HAP-1 (cell line): ENCODE results near the gene SH2D2A.

Experiments used
- DNase-seq, 2 experiments: peaks; one replicate each; pipeline ENCODE4 v3.0.0-alpha.2; 2016 to 2020; ENCODE audit warnings: low spot score in 2 of 2
- H3K27me3 ChIP-seq: fragments of 250-450 bp; sonication (Bioruptor Pico); 2 replicates; pipeline ENCODE4 v1.5.1; 2020; ENCODE audit warnings: low read depth, mild to moderate bottlenecking, moderate library complexity
- H3K36me3 ChIP-seq: fragments of 250-450 bp; sonication (Bioruptor Pico); replicated peaks from 2 replicates; pipeline ENCODE4 v1.5.1; 2020; ENCODE audit warnings: mild to moderate bottlenecking
- H3K4me1 ChIP-seq: fragments of 250-450 bp; sonication (Bioruptor Pico); 2 replicates; pipeline ENCODE4 v1.5.1; 2020; ENCODE audit warnings: mild to moderate bottlenecking
- H3K4me3 ChIP-seq: fragments of 250-450 bp; sonication (Bioruptor Pico); 2 replicates; pipeline ENCODE4 v1.5.1; 2020; ENCODE audit warnings: mild to moderate bottlenecking, moderate library complexity
- H3K9me3 ChIP-seq: fragments of 250-450 bp; sonication (Bioruptor Pico); 2 replicates; pipeline ENCODE4 v1.5.1; 2020; ENCODE audit warnings: mild to moderate bottlenecking, moderate library complexity
- in situ Hi-C: fragments of 300-500 bp; cut with MboI; formaldehyde crosslinking; loops from 3 replicates; pipeline ENCODE4 v1.14.3; 2020; ENCODE audit warnings: low sequenced_read_pairs, inconsistent platforms, mixed read lengths

The SH2D2A gene

DNA sequence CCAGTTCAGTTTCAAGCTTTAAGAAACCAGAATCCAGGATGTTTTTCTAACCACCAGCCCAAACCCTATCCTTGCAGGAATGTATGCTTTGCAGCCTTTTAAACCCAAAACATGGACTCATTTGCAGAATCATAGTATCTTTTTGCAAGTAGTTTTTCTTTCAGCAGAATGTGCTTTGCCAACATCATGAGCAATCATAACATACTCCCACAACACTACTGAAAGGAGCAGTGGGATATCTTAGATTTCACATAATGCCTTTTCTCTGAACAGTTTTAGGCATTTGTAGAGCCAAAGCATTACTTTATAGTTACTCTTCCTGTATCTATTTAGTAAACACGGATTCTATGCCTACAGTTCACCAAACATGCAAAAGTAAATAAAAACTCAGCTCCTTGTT lies 10.0 kb upstream of the SH2D2A start:
- Histone ChIP-seq H3K4me3 (no peak overlapping the region), H3K36me3 (no peaks in the 10 kb centered on the region), H3K9me3 (no peaks in the 10 kb centered on the region), H3K27me3 (peaks cover 6% of the 10 kb centered on the region; the same call in 1 of the 2 replicates), H3K4me1 (no peaks in the 10 kb centered on the region)
- DNase-seq = no peak
- in situ Hi-C loops = no loop called here

DNA sequence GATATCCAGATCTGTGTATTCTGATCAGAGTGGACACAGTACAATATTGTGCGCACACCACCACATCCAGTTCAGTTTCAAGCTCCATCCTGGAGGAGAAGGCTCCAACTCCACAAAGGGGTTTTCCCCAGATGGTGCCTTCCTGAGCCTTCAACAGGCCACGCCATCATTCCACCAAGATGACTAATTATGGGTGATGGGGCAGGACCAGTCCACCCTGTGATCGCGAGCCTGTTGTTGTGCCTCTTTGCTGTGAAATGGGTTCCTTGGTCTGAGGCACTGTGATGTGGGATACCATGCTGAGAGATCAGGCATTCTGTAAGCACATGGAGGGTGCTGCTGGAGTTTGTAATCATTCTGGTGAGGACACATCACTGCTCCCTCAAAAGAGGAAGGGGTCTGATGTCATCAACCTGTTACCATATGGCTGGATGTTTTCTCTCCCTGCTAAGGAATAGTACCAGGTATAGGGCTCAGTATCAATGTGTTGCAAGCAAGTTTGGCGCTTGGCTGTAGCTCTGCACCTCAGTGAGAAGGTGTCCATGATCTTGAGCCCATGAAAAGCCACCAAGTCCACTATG lies 6.7 kb upstream of the SH2D2A start:
- no peaks in the 10 kb centered on the region for H3K4me1 ChIP-seq
- in situ Hi-C loops = no loop called here
- no peaks in the 10 kb centered on the region for H3K9me3 ChIP-seq
- H3K36me3 ChIP-seq = no peaks in the 10 kb centered on the region
- H3K27me3 ChIP-seq = no peaks in the 10 kb centered on the region
- DNase-seq = no peak
- no peak overlapping the region for H3K4me3 ChIP-seq

DNA sequence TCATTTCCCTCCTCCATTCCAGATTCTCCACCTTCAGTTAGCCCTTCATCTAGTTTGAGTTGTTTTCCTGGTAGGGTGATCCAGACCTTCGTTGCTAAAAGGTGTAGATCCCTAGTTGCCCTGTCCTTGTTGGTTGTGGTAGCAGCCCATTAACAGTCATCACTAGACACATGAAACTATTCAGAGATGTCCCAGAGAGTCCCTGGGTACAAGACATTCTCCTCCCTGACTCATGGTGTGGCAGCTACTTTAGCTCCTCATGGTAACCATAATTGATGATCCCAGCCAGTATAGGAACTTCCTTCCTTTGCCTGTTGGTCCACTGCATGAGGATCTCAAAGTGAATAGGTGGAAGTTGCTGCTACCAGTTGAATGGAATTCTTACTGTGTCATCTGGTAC lies 6.0 kb upstream of the SH2D2A start:
- Histone ChIP-seq H3K9me3 (no peaks in the 10 kb centered on the region), H3K27me3 (no peaks in the 10 kb centered on the region), H3K4me1 (no peaks in the 10 kb centered on the region), H3K36me3 (no peaks in the 10 kb centered on the region), H3K4me3 (no peak overlapping the region)
- in situ Hi-C loops = no loop called here
- no peak for DNase-seq

- no peak for DNase-seq
- Histone ChIP-seq H3K4me3 (no peak overlapping the region), H3K27me3 (no peaks in the 10 kb centered on the region), H3K4me1 (no peaks in the 10 kb centered on the region), H3K9me3 (no peaks in the 10 kb centered on the region), H3K36me3 (no peaks in the 10 kb centered on the region)
- in situ Hi-C loops = no loop called here
These were observed 5.2 kb upstream of the SH2D2A start for GRCh38 chr1:156821801-156822200.

DNA sequence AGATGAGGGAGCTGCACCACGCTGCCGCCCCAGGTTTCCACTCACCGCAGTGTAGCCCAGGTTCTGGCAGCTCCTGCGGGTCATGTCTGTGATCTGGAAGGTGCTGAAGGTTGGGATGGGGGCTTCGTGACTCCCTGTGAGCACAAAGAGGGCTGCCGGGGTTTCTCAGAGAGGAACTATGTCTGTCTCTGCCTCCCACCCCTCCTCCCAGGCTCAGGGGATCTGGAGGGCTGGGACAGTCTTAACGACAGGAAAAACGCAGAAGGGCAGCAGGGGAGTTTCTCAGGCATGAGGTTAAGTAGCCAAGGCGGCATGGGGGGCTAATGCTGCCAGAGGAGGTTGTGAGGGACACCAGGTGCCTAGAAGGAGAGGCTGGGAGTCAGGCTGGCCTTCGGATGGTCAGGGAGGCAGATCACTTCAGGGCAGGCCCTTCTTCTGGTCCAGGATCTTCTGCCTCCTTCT lies 656 bp downstream of the SH2D2A start:
- H3K9me3 ChIP-seq = no peaks in the 10 kb centered on the region
- in situ Hi-C loops = no loop called here
- no peak overlapping the region for H3K4me3 ChIP-seq
- no peaks in the 10 kb centered on the region for H3K27me3 ChIP-seq
- DNase-seq = no peak
- H3K36me3 ChIP-seq = no peaks in the 10 kb centered on the region
- H3K4me1 ChIP-seq = peaks cover 8% of the 10 kb centered on the region

- no peak overlapping the region for H3K4me3 ChIP-seq
- peaks cover 8% of the 10 kb centered on the region for H3K4me1 ChIP-seq
- H3K27me3 ChIP-seq = no peaks in the 10 kb centered on the region
- no peaks in the 10 kb centered on the region for H3K36me3 ChIP-seq
- in situ Hi-C loops = no loop called here
- H3K9me3 ChIP-seq = no peaks in the 10 kb centered on the region
- DNase-seq = no peak
These were observed 1.3 kb downstream of the SH2D2A start for GRCh38 chr1:156815307-156815826.

DNA sequence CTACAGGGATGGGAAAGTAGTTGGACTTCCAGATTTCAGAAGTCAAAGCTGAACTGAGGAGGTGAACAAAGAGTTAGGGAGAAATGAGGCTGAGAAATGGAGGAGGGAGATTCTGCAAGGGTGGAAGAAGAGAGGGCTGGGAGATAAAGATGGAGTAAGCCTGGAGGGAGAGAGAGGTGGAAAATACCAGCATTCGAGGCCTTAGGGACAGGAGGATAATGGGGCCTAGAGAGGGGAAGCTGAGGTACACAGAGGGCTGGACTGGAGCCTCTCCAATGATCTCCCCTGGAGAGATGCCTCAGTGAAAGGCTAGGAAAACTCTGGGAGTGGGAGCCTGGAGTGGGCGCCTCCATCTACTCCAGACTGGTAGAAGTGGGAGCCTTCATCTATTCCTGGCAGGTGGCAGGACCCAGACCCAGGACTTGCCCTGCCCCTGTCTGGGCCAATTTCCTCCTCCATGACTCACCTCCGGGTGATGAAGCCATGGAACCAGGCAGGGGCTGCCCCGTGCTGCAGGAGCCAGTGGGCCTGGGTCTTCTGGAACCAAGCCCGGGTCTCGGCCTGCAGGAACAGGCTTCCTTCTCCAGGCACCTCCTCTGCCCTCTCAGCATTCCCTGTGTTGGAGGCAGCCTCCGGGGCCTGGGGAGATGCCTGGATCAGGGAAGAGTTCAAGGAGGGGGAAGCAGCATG lies 1.9 kb downstream of the SH2D2A start:
- Histone ChIP-seq H3K4me1 (peaks cover 8% of the 10 kb centered on the region), H3K9me3 (no peaks in the 10 kb centered on the region), H3K27me3 (no peaks in the 10 kb centered on the region), H3K36me3 (no peaks in the 10 kb centered on the region), H3K4me3 (no peak overlapping the region)
- in situ Hi-C loops = no loop called here
- no peak for DNase-seq

DNA sequence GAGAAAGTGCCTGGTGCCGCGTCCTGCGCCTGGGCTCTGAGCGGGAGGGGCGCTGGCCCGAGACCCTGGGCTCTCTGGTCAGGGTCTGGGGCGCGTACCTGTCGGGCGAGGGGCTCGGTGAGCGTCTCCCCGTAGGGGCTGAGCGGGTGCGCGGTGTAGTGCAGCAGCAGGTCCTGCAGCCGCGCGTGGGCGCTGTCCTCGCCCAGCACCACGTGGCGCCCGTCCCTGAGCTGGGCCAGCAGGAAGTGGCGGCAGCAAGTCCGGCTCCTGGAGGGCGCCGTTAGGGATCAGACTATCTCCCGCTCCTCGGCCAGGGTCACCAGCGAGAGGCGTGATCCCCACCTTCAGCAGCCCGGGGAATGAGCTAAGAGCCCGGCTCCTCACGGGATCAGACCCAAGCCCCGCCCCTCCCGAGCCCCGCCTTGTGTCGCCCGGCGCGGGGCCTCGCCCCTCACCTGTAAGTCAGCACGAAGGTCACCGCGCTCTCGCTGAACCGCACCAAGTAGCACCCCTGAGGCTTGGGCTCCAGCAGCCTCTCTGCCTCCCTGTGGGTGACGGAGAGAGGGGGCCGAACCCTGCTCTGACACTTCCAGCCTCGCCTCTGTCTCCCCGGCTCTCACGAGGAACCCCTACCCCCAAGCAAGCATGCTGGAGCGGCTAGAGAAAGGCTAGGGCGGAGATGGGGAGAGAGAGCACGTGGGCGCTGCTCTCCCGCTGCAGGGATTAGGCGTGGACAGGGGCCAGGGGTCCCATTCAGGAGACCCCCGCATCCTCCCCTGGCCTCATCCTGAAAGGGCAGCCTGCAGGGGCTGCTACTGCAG lies 2.7 kb downstream of the SH2D2A start:
- H3K4me1 ChIP-seq = peaks cover 8% of the 10 kb centered on the region
- no peaks in the 10 kb centered on the region for H3K36me3 ChIP-seq
- no peaks in the 10 kb centered on the region for H3K9me3 ChIP-seq
- DNase-seq = peak; percentile 9 to 72
- peak overlapping the region; percentile 18 for H3K4me3 ChIP-seq
- no peaks in the 10 kb centered on the region for H3K27me3 ChIP-seq
- in situ Hi-C loops = no loop called here

DNA sequence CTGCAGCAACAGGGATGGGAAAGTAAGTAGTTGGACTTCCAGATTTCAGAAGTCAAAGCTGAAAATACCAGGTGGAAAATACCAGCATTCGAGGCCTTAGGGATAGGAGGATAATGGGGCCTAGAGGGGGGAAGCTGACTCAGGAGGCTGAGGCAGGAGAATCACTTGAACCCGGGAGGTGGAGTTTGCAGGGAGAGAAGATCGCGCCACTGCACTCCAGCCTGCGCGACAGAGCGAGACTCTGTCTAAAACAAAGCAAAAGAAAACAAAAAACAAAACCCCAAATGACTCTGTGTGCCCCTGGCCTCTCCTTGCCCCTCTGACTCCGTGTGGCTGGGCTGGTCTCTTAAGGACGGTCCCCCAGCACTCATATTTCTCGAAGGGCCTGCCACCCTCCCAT lies 3.4 kb downstream of the SH2D2A start:
- no peaks in the 10 kb centered on the region for H3K27me3 ChIP-seq
- in situ Hi-C loops = no loop called here
- DNase-seq = no peak
- H3K9me3 ChIP-seq = no peaks in the 10 kb centered on the region
- H3K4me3 ChIP-seq = no peak overlapping the region
- peaks cover 8% of the 10 kb centered on the region for H3K4me1 ChIP-seq
- H3K36me3 ChIP-seq = no peaks in the 10 kb centered on the region

- no peak for DNase-seq
- no peaks in the 10 kb centered on the region for H3K36me3 ChIP-seq
- H3K4me1 ChIP-seq = peaks cover 8% of the 10 kb centered on the region
- no peaks in the 10 kb centered on the region for H3K9me3 ChIP-seq
- no peaks in the 10 kb centered on the region for H3K27me3 ChIP-seq
- in situ Hi-C loops = no loop called here
- H3K4me3 ChIP-seq = no peak overlapping the region
These were observed 4.2 kb downstream of the SH2D2A start for GRCh38 chr1:156812293-156812990.

GRCh38 chr1:156811168-156811567 lies 5.5 kb downstream of the SH2D2A start:
- 0 out of 2 replicates have a peak, but pooled peaks cover under 1% of the 10 kb centered on the region for H3K36me3 ChIP-seq
- H3K4me1 ChIP-seq = peaks cover 8% of the 10 kb centered on the region
- in situ Hi-C loops = no loop called here
- H3K27me3 ChIP-seq = no peaks in the 10 kb centered on the region
- no peak for DNase-seq
- no peak overlapping the region for H3K4me3 ChIP-seq
- H3K9me3 ChIP-seq = no peaks in the 10 kb centered on the region

GRCh38 chr1:156809711-156810366 lies 6.8 kb downstream of the SH2D2A start:
- in situ Hi-C loops = no loop called here
- Histone ChIP-seq H3K27me3 (no peaks in the 10 kb centered on the region), H3K9me3 (no peaks in the 10 kb centered on the region), H3K4me3 (no peak overlapping the region), H3K4me1 (peaks cover 8% of the 10 kb centered on the region), H3K36me3 (0 out of 2 replicates have a peak, but pooled peaks cover 2% of the 10 kb centered on the region)
- DNase-seq = no peak

GRCh38 chr1:156809281-156809680 lies 7.4 kb downstream of the SH2D2A start:
- H3K36me3 ChIP-seq = 0 out of 2 replicates have a peak, but pooled peaks cover 2% of the 10 kb centered on the region
- no peak for DNase-seq
- no peaks in the 10 kb centered on the region for H3K9me3 ChIP-seq
- no peaks in the 10 kb centered on the region for H3K27me3 ChIP-seq
- in situ Hi-C loops = no loop called here
- peaks cover 8% of the 10 kb centered on the region for H3K4me1 ChIP-seq
- H3K4me3 ChIP-seq = no peak overlapping the region
